KMS-11 (cell line): ENCODE data around the gene PYGL.

Experiments used
- H2AFZ ChIP-seq: fragments of 200-600 bp; sonication (generic); 2 replicates; pipeline ENCODE4 v1.6.1; 2016; ENCODE audit warnings: antibody characterized with exemption, mixed run types, low read depth
- H3K27ac ChIP-seq: fragments of 200-600 bp; sonication (generic); 2 replicates; pipeline ENCODE4 v1.6.1; 2016; ENCODE audit warnings: mild to moderate bottlenecking, mixed run types
- H3K27me3 ChIP-seq: fragments of 200-600 bp; sonication (generic); 2 replicates; pipeline ENCODE4 v1.6.1; 2017; ENCODE audit warnings: mild to moderate bottlenecking, low read depth, mixed run types, moderate library complexity; ENCODE audit not compliant: insufficient read depth
- H3K36me3 ChIP-seq: fragments of 200-600 bp; sonication (generic); 2 replicates; pipeline ENCODE4 v1.6.1; 2017; ENCODE audit warnings: mild to moderate bottlenecking, mixed run types; ENCODE audit not compliant: insufficient read depth
- H3K4me1 ChIP-seq: fragments of 200-600 bp; sonication (generic); 2 replicates; pipeline ENCODE4 v1.6.1; 2016; ENCODE audit warnings: mild to moderate bottlenecking, low read depth, mixed run types; ENCODE audit not compliant: poor library complexity, severe bottlenecking
- H3K4me2 ChIP-seq: fragments of 200-600 bp; sonication (generic); 2 replicates; pipeline ENCODE4 v1.7.0; 2016; ENCODE audit warnings: mild to moderate bottlenecking, mixed run types
- H3K4me3 ChIP-seq: fragments of 200-600 bp; sonication (generic); IDR thresholded peaks from 2 replicates; pipeline ENCODE4 v1.6.1; 2017; ENCODE audit warnings: low read depth, low read length, mixed read lengths; ENCODE audit not compliant: insufficient read depth
- H3K79me2 ChIP-seq: fragments of 200-600 bp; sonication (generic); 2 replicates; pipeline ENCODE4 v1.6.1; 2016; ENCODE audit warnings: low read depth, mixed run types; ENCODE audit not compliant: insufficient read depth
- H3K9ac ChIP-seq: fragments of 200-600 bp; sonication (generic); 2 replicates; pipeline ENCODE4 v1.6.1; 2016; ENCODE audit warnings: mild to moderate bottlenecking, mixed run types
- H4K20me1 ChIP-seq: fragments of 200-600 bp; sonication (generic); 2 replicates; pipeline ENCODE4 v1.6.1; 2016; ENCODE audit warnings: mild to moderate bottlenecking, mixed run types; ENCODE audit not compliant: insufficient read depth
- CTCF ChIP-seq: fragments of 200-600 bp; sonication (generic); conservative IDR thresholded peaks from 2 replicates; pipeline ENCODE4 v1.6.1; 2017; ENCODE audit warnings: low read depth, mild to moderate bottlenecking, antibody characterized with exemption, low read length, moderate library complexity, mixed read lengths

Gene PYGL

GRCh38 chr14:50937325-50937724 is 7.0 kb downstream of the PYGL start:
- no peak overlapping the region for H2AFZ ChIP-seq
- no peaks in the 10 kb centered on the region for H3K27me3 ChIP-seq
- H3K4me2 ChIP-seq = no peak overlapping the region
- H3K4me1 ChIP-seq = no peaks in the 10 kb centered on the region
- H3K27ac ChIP-seq = no peak overlapping the region
- TF ChIP-seq CTCF = no peak
- no peaks in the 10 kb centered on the region for H3K36me3 ChIP-seq
- no peak overlapping the region for H3K4me3 ChIP-seq
- no peaks in the 10 kb centered on the region for H3K79me2 ChIP-seq
- H4K20me1 ChIP-seq = no peaks in the 10 kb centered on the region
- H3K9ac ChIP-seq = no peak overlapping the region

- no peaks in the 10 kb centered on the region for H3K79me2 ChIP-seq
- no peak overlapping the region for H3K4me3 ChIP-seq
- H3K9ac ChIP-seq = no peak overlapping the region
- no peak overlapping the region for H3K4me2 ChIP-seq
- H3K36me3 ChIP-seq = no peaks in the 10 kb centered on the region
- no peaks in the 10 kb centered on the region for H3K4me1 ChIP-seq
- H3K27ac ChIP-seq = no peak overlapping the region
- no peaks in the 10 kb centered on the region for H4K20me1 ChIP-seq
- H3K27me3 ChIP-seq = no peaks in the 10 kb centered on the region
- no peak overlapping the region for H2AFZ ChIP-seq
- no peak for TF ChIP-seq CTCF
Measured at GRCh38 chr14:50936882-50937281, 7.4 kb downstream of the PYGL start.

GRCh38 chr14:50936016-50936340 is 8.3 kb downstream of the PYGL start:
- Histone ChIP-seq H4K20me1 (no peaks in the 10 kb centered on the region), H3K79me2 (no peaks in the 10 kb centered on the region), H2AFZ (no peak overlapping the region), H3K36me3 (no peaks in the 10 kb centered on the region), H3K4me3 (no peak overlapping the region), H3K4me2 (no peak overlapping the region), H3K4me1 (no peaks in the 10 kb centered on the region), H3K9ac (no peak overlapping the region), H3K27me3 (no peaks in the 10 kb centered on the region), H3K27ac (no peak overlapping the region)
- TF ChIP-seq CTCF = no peak

- no peak overlapping the region for H3K4me3 ChIP-seq
- H3K27me3 ChIP-seq = no peaks in the 10 kb centered on the region
- H3K4me1 ChIP-seq = no peaks in the 10 kb centered on the region
- no peak overlapping the region for H3K4me2 ChIP-seq
- no peak for TF ChIP-seq CTCF
- H2AFZ ChIP-seq = no peak overlapping the region
- H3K79me2 ChIP-seq = no peaks in the 10 kb centered on the region
- no peak overlapping the region for H3K9ac ChIP-seq
- H3K36me3 ChIP-seq = no peaks in the 10 kb centered on the region
- no peak overlapping the region for H3K27ac ChIP-seq
- H4K20me1 ChIP-seq = no peaks in the 10 kb centered on the region
Measured at GRCh38 chr14:50935126-50936015, 8.9 kb downstream of the PYGL start.
